Amniotic stem cell (primary cell): ENCODE data around the gene FUT8.
"Not testable (repeated sequence)": the region's sequence is repeated elsewhere in the genome, so short reads cannot be mapped to it uniquely, and the experiment has no call there.

ENCODE experiments used
- DNase-seq: peaks from one replicate; lab custom pipeline; 2025; lab: John Stamatoyannopoulos, UW

Gene FUT8

GRCh38 chr14:65716813-65717212 is 304.3 kb downstream of the FUT8 start:
- DNase-seq: not testable (repeated sequence)

GRCh38 chr14:65717384-65717915 is 304.9 kb downstream of the FUT8 start:
- not testable (repeated sequence) for DNase-seq

- DNase-seq: no peak
Measured at GRCh38 chr14:65718629-65719028, 306.1 kb downstream of the FUT8 start.

- DNase-seq: no peak
Measured at GRCh38 chr14:65720171-65720570, 307.6 kb downstream of the FUT8 start.

GRCh38 chr14:65720743-65721142 is 308.2 kb downstream of the FUT8 start:
- DNase-seq: no peak

- DNase-seq: no peak
Measured at GRCh38 chr14:65723348-65723747, 310.8 kb downstream of the FUT8 start.

GRCh38 chr14:65728604-65729003 is 316.1 kb downstream of the FUT8 start:
- DNase-seq: no peak

- no peak for DNase-seq
Measured at GRCh38 chr14:65729566-65729965, 317.0 kb downstream of the FUT8 start.

- no peak for DNase-seq
Measured at GRCh38 chr14:65731933-65732506, 319.5 kb downstream of the FUT8 start.

GRCh38 chr14:65738339-65738738 is 325.8 kb downstream of the FUT8 start:
- no peak for DNase-seq

- no peak for DNase-seq
Measured at GRCh38 chr14:65745396-65746190, 333.1 kb downstream of the FUT8 start.

GRCh38 chr14:65748796-65749195 is 336.3 kb downstream of the FUT8 start:
- DNase-seq: no peak

GRCh38 chr14:65749287-65749686 is 336.8 kb downstream of the FUT8 start:
- no peak for DNase-seq

- no peak for DNase-seq
Measured at GRCh38 chr14:65750906-65751305, 338.4 kb downstream of the FUT8 start.

GRCh38 chr14:65751510-65751909 is 339.0 kb downstream of the FUT8 start:
- DNase-seq: no peak

- DNase-seq: no peak
Measured at GRCh38 chr14:65753061-65753460, 340.5 kb downstream of the FUT8 start.

GRCh38 chr14:65755331-65755730 is 342.8 kb downstream of the FUT8 start:
- DNase-seq: no peak

- no peak for DNase-seq
Measured at GRCh38 chr14:65756880-65757279, 344.4 kb downstream of the FUT8 start.

GRCh38 chr14:65769151-65769550 is 356.6 kb downstream of the FUT8 start:
- no peak for DNase-seq

- no peak for DNase-seq
Measured at GRCh38 chr14:65770681-65771080, 358.2 kb downstream of the FUT8 start.

- DNase-seq: no peak
Measured at GRCh38 chr14:65771271-65771670, 358.7 kb downstream of the FUT8 start.

GRCh38 chr14:65772466-65772865 is 359.9 kb downstream of the FUT8 start:
- no peak for DNase-seq

- DNase-seq: no peak
Measured at GRCh38 chr14:65772921-65773574, 360.5 kb downstream of the FUT8 start.
